ENCODE measurements around the gene SEC14L2.

DNA sequence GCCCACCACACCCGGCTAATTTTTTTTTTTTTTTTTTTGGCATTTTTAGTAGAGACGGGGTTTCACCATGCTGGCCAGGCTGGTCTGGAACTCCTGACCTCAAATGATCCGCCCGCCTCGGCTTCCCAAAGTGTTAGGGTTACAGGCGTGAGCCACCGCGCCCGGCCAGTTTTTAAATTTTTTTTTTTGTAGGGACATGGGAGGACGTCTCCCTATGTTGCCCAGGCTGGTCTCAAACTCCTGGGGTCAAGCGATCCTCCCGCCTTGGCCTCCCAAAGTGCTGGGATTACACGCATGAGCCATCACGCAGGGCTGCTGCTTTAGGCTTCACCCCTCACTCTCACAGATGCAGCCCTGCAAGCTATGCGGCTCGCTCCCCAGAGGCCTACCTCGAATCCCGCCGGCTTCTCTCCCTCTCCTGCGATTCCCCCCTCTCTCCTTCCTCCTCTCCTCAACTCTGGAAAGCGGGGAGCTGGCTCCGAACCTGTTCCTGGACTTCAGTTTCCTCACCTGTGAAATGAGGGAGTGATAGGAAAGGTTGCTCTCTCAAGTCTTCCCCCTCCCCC, 39.1 kb upstream of the SEC14L2 start:
- no peak for TF ChIP-seq ZNF274 (IDR thresholded peaks at IDR 0.05; ENCODE audit: low read depth, low read length)
- TF ChIP-seq, protein P1, sequence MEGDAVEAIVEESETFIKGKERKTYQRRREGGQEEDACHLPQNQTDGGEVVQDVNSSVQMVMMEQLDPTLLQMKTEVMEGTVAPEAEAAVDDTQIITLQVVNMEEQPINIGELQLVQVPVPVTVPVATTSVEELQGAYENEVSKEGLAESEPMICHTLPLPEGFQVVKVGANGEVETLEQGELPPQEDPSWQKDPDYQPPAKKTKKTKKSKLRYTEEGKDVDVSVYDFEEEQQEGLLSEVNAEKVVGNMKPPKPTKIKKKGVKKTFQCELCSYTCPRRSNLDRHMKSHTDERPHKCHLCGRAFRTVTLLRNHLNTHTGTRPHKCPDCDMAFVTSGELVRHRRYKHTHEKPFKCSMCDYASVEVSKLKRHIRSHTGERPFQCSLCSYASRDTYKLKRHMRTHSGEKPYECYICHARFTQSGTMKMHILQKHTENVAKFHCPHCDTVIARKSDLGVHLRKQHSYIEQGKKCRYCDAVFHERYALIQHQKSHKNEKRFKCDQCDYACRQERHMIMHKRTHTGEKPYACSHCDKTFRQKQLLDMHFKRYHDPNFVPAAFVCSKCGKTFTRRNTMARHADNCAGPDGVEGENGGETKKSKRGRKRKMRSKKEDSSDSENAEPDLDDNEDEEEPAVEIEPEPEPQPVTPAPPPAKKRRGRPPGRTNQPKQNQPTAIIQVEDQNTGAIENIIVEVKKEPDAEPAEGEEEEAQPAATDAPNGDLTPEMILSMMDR (IDR thresholded peaks at IDR 0.05 in 2 of 3, conservative IDR thresholded peaks at IDR 0.05 in 1 of 3; ENCODE audit: borderline replicate concordance in 1 of 3, insufficient read depth in 1 of 3, low read depth in 2 of 3, low read length in 2 of 3) = no peak
- TF ChIP-seq SP1 (IDR thresholded peaks at IDR 0.05; ENCODE audit: low read depth) = no peak

Measured in HCT116 (cell line).